ENCODE measurements around the gene PPFIA1. TPM values are rescaled to one million over a fixed set of nuclear protein-coding genes. Genes with fewer than 3 reads are reported as not detected.

The PPFIA1 gene
- total RNA-seq, 1 donor, result 37.1 TPM

- DNase-seq (ENCODE audit: low read depth), result no peak
- TF ChIP-seq CTCF (IDR thresholded peaks at IDR 0.05; ENCODE audit: insufficient read depth, low read length), result no peak
- H3K4me3 ChIP-seq (ENCODE audit: low read depth, low read length), result no peak overlapping the region
Observed at GRCh38 chr11:70378506-70379134, 108.1 kb downstream of the PPFIA1 start.

- TF ChIP-seq CTCF (IDR thresholded peaks at IDR 0.05; ENCODE audit: insufficient read depth, low read length), result no peak
- DNase-seq (ENCODE audit: low read depth), result no peak
- H3K4me3 ChIP-seq (ENCODE audit: low read depth, low read length), result no peak overlapping the region
Observed at GRCh38 chr11:70381350-70381749, 110.9 kb downstream of the PPFIA1 start.

- TF ChIP-seq CTCF (IDR thresholded peaks at IDR 0.05; ENCODE audit: insufficient read depth, low read length), result peak; percentile 58
- peak; percentile 85 for DNase-seq (ENCODE audit: low read depth)
- H3K4me3 ChIP-seq (ENCODE audit: low read depth, low read length), result no peak overlapping the region
Observed at GRCh38 chr11:70381872-70382861, 111.7 kb downstream of the PPFIA1 start.

GRCh38 chr11:70383664-70384565, 113.4 kb downstream of the PPFIA1 start:
- DNase-seq (ENCODE audit: low read depth), result no peak
- TF ChIP-seq CTCF (IDR thresholded peaks at IDR 0.05; ENCODE audit: insufficient read depth, low read length), result no peak

GRCh38 chr11:70384566-70385152, 114.2 kb downstream of the PPFIA1 start:
- DNase-seq (ENCODE audit: low read depth), result no peak
- no peak overlapping the region for H3K4me3 ChIP-seq (ENCODE audit: low read depth, low read length)
- TF ChIP-seq CTCF (IDR thresholded peaks at IDR 0.05; ENCODE audit: insufficient read depth, low read length), result no peak

More at GRCh38 chr11:70383664-70384565, 113.4 kb downstream of the PPFIA1 start:
- H3K4me3 ChIP-seq (ENCODE audit: low read depth, low read length), result no peak overlapping the region

GRCh38 chr11:70387564-70387963, 117.1 kb downstream of the PPFIA1 start:
- no peak for DNase-seq (ENCODE audit: low read depth)
- no peak overlapping the region for H3K4me3 ChIP-seq (ENCODE audit: low read depth, low read length)
- no peak for TF ChIP-seq CTCF (IDR thresholded peaks at IDR 0.05; ENCODE audit: insufficient read depth, low read length)
